Stromal cell of bone marrow (primary cell): ENCODE results near the gene GATAD2B.
"Not testable (repeated sequence)": the region's sequence is repeated elsewhere in the genome, so short reads cannot be mapped to it uniquely, and the experiment has no call there.

Source experiments
- DNase-seq: peaks from one replicate; pipeline ENCODE4 v3.0.0-alpha.2; 2012; ENCODE audit warnings: low read depth

Gene GATAD2B

GRCh38 chr1:153778051-153778823 is 144.5 kb downstream of the GATAD2B start:
- DNase-seq, result no peak

GRCh38 chr1:153777648-153778047 is 145.1 kb downstream of the GATAD2B start:
- DNase-seq, result no peak

- DNase-seq, result no peak
Measured at GRCh38 chr1:153776845-153777370, 145.9 kb downstream of the GATAD2B start.

- DNase-seq, result no peak
Measured at GRCh38 chr1:153776352-153776751, 146.4 kb downstream of the GATAD2B start.

- no peak for DNase-seq
Measured at GRCh38 chr1:153775458-153776327, 147.1 kb downstream of the GATAD2B start.

- DNase-seq, result peak; percentile 35
Measured at GRCh38 chr1:153774780-153775457, 147.9 kb downstream of the GATAD2B start, which contains the start of gene SLC27A3. TSS of gene SLC27A3 (plus strand) at chr1:153775407. CDS start at chr1:153775498, 91 bp downstream.

DNA sequence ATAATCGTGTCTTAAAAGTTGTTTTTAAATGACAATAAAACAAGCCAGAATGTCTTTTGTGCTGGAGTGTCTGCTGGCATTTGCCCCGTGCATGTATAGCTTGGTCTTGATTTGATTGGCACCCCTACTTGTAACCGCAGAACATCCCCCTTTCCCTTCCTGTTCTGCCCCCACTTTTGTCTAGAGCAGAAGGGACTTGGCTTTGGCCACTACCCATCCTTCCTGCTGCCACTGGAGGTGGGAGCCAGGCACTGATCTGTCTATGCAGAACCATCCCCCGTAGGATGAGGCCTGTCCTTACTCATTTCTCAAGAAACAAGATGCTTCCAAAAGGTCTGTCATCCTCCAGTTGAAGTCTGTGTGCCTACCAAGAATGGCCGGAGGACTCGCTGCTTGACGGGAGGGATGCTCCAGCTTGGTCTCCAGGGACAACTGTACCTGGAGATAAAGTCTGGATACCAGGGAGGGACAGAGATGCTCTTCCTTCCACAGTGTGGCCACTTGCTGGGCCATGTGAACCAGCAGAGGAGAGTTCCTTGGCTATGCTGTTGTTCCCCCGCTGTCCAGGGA is 148.7 kb downstream of the GATAD2B start:
- no peak for DNase-seq

GRCh38 chr1:153773096-153773921 is 149.5 kb downstream of the GATAD2B start:
- DNase-seq, result no peak

DNA sequence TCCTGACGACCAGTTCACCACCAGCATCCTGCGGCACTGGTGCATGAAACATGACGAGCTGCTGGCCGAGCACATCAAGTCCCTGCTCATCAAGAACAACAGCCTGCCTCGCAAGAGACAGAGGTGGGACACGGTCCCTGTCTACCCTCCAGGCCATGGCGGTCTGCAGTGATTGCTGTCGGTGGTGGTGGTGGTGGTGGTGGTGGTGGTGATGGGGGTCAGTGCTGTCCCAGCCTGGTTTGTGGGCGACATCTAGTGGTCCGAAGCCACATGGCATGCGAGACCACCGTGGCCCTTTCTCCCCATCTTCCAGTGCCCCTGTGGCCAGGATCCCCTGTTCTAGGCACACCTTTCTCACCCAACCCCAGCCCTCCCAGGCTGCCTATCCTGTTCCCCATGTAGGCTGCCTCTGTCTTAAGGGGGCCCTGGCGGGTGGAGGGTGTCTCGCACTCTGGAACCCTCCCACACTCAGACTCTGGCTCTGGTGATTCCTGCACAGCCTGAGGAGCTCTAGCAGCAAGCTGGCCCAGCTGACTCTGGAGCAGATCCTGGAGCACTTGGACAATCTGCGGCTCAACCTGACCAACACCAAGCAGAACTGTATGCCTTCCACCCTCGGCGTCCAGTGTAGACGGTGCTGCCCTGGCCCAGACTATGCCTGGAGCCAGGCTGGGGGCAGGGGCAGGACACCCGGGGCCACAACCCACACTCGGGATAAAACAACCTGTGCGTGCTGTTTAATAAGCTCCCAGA is 150.8 kb downstream of the GATAD2B start:
- DNase-seq, result no peak

DNA sequence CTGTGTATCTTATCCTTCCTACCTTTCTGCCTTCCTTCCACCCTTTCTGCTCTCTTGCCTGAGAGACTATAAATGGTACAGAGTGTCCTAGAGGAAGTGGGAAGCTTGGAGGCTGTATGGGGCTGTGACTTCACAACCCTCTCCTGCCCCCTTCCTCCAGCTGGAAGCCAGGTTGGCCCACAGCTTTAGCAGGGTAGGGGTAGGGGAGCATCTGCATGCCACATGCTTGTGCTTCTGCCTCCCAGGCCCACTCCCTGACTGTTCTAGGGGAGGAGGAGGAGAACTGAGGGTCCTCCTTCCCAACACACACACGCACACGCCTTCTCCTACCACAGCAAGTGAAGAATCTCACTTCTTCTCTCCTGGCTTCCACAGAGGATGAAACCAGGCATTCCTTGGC is 151.5 kb downstream of the GATAD2B start:
- DNase-seq, result no peak

DNA sequence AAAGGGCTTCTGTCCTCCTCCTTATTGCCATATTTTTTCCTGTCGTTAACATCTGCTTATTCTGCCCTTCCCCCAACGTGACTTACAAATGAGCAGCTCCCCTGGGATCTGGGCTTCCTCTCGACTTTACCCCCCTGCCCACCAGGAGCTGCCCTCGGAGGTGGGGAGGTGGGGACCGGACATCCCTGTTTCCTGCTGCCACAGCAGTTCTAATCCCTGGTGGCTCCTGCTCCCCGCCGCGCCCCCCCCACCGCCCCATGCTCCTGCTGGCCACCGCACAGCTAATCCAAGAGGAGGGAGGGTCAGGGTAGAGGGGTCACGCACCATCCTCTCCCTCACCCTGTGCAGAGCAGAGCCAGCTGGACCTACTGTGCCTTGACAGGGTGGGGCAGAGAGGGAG is 152.0 kb downstream of the GATAD2B start:
- DNase-seq, result no peak

- no peak for DNase-seq
Measured at GRCh38 chr1:153769221-153769620, 153.6 kb downstream of the GATAD2B start.

- DNase-seq, result no peak
Measured at GRCh38 chr1:153768316-153769181, 154.2 kb downstream of the GATAD2B start.

DNA sequence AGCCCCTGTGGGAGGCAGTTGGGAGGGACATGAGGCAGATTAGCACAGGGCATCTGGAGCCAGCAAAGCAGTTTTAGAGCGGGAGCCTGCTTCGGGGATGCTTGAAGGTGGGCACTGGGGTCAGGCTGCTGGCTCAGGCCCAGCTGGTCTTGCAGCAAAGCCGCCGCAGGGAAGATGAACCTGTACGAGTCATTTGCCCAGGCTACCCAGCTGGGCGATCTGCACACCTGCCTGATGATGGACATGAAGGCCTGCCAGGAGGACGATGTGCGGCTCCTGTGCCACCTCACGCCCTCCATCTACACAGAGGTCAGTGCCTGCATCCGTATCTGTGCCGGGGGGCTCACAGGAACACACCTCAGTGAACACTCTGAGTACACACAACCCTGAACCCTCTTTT is 155.3 kb downstream of the GATAD2B start:
- DNase-seq, result no peak

GRCh38 chr1:153766663-153767062 is 156.1 kb downstream of the GATAD2B start:
- not testable (repeated sequence) for DNase-seq

DNA sequence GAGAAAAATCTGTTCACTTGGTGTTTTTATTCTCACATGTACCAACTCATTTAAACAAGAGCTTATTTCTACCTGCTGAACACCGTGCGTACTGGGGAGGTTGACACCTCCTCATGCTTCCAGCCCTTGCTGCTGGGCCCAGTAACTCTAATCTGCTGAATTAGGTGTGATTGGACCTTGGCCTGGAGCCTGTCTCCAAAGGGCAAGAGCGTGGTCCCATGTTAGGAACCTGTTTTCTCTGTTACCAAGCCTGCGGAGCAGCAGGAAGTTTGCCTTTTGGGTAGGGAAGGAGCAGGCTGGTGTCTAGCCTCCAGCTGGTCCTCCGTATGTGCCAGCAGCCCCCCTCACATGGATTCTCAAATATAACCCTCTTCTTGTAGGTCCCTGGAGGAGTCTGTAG is 158.5 kb downstream of the GATAD2B start:
- DNase-seq, result no peak

- DNase-seq, result no peak
Measured at GRCh38 chr1:153763365-153764225, 159.2 kb downstream of the GATAD2B start.

DNA sequence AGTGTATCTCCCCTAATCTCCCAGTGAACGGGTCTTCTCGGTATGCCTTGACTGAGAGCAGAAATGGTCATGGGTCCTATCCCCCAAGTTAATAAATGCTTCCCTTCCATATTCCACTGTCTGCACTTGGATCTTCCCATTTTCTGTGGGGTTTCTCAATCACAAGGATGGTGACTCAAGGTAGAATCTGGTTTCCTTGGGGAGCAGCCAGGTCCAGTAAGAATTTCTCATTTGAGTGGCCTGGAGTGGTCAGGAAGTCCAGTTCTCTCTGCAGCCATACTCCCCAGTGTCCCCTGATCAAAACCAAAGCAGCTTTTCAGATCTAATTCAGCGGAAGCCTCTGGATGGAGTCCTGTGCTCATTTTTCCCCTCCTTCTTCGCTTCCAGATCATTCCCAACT is 162.3 kb downstream of the GATAD2B start:
- DNase-seq, result peak; percentile 56
